ENCODE data around the gene ARMC2.

DNA sequence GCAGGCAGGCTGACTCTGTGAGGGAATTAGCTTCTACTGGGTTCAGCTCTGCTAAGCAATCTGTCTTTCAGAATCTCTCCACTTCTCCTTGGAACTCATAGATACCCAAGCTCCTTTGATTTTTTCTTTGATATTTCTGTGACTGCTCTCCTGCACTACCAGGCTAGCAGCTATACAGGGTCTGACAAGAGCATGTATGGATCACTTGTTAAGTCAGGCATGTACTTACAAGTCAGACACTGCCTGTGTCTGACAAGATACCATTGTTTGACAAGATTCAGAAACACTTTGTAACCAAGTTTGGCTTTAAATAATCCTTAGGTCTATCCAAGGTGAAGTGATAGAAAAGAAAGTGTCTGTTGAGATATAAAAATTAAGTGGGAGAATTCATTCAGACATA lies 167.0 kb downstream of the ARMC2 start:
- no peak for TF ChIP-seq CTCF (IDR thresholded peaks at IDR 0.05; ENCODE audit: insufficient read depth, low read depth, low read length)
- TF ChIP-seq EZH2 (IDR thresholded peaks at IDR 0.05; ENCODE audit: insufficient read depth, low read length) = no peak
